Stimulated activated CD8-positive, alpha-beta memory T cell treated with anti-CD3 and anti-CD28 coated beads, Interleukin-15, amount 100 ng/mL, for 24 hours (primary cell): Measurements from ENCODE around the gene PTPRQ.

Experiments used
- DNase-seq: peaks from one replicate; pipeline ENCODE4 v3.0.0-alpha.2; 2020; ENCODE audit warnings: low read depth

PTPRQ gene

GRCh38 chr12:80559766-80560165 is 115.7 kb downstream of the PTPRQ start:
- DNase-seq, result no peak

DNA sequence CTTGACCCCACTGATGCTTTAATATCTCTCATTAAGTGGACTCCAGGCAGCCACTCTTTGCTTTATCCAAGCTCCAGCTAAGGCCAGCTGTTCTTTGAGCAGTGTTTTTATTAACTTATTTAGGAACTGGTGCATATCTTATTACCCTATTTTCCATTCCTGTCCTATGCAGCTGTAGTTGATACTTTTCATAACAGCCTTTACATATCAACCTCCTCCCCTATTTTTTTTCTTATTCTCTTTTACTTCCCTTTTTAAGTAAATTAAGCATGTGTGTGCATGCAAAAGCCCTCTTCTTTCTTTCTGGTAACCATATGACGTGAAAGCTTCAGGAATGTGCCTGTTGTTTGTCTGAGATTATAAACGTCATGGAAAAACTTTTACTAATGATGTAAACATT is 121.2 kb downstream of the PTPRQ start:
- DNase-seq, result no peak

DNA sequence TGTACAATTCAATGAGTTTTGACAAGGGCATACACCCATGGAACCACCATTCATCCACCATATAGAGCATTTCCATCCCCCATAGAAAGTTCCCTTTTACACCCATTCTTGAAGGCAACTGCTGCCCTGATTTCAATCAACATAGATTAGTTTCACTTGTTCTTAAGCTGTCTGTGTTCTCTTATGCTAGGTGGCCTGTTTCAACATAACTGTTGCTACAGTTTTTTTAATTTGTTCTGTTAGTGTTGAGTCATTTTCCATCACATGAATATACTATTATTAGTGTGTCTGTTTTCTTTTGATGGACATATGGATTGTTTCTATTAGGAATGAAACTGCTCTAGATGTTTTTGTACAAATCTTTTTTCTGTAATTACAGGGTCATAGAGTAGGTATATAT is 123.4 kb downstream of the PTPRQ start:
- no peak for DNase-seq

GRCh38 chr12:80576641-80577418 is 132.8 kb downstream of the PTPRQ start:
- DNase-seq, result no peak

GRCh38 chr12:80580254-80580653 is 136.2 kb downstream of the PTPRQ start:
- no peak for DNase-seq

DNA sequence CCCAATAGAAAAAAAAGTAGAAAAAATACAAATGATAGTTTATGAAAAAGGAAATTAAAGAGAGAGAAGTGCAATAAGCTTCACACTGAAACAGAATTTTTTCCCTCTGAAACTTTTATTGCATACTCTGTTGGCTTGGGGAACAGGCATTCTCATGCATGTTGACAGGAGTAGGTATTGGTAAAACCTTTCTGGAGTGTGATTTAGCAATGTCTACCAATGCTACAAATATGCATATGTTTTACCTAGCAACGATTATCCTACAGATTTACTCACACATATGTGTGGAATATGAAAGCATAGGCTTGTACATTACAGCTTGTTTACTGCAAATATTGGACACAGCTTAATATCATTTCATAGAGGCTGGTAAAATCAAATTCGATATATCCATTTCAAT is 137.7 kb downstream of the PTPRQ start:
- no peak for DNase-seq

DNA sequence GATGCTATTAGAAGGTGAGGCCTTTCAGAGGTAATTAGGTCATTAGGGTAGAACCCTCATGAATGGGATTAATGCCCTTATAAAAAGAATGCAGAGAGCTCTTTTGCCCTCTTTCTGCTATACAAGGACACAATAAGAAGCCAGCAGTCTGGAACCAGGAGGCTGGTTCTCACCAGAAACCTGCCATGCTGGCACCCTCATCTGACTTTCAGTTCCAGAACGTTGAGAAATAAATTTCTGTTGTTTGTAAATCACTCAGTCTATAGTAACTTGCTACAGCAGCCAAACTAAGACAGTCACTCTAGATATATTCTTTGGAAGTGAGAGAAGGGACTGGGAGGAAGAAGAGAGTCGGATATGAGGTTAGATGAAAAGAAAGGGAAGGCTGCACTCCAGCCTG is 138.4 kb downstream of the PTPRQ start:
- DNase-seq, result no peak

GRCh38 chr12:80589077-80589476 is 145.0 kb downstream of the PTPRQ start:
- no peak for DNase-seq

GRCh38 chr12:80590085-80590484 is 146.1 kb downstream of the PTPRQ start:
- DNase-seq, result no peak

- no peak for DNase-seq
Measured at GRCh38 chr12:80593766-80594165, 149.7 kb downstream of the PTPRQ start.

DNA sequence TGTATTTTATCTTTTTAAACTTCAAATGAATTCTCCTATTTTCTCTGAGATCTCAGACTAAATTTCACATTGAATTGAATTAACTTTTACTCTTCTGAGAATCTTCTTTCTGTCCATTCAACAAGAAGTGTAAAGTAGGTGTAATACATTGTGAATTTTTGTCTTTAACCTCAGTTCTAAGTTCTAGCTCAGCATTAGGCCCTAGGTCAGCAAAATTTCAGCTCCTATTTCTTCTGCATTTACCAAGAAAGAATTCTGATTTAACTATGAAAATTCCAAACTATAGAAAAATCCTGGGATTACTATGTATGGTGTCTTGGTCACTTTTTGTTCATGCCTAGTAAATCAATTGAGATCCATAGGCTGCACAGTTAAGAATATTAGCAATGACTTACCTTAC is 152.5 kb downstream of the PTPRQ start:
- no peak for DNase-seq

DNA sequence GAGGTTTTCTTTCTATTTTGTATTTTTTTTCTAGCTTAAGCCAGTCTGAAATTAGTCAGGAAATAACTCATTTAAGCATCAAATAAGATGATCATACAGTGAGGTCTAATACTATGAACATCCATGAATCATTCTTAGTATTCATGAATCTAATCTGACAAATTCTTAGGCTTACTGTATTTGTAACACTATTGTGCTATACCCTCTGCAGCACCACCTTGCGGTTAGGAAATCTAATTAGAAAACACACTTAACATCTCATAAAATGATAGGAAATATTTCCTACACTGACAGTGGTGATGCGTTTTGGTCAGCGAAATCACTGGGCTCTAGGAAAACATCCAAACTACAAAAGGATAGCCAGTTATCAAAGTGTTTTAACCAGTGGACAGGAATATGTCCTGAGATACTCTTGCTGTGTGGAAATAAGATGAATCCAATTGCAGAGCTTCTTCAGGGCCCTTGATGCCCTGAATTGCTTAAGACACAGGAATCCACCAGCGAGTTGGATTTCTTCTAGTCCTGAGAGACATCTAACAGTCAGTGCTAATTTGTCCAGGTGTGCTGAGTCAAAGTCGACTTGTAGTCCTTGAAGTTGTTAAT is 154.1 kb downstream of the PTPRQ start:
- DNase-seq, result no peak

- no peak for DNase-seq
Measured at GRCh38 chr12:80602455-80602854, 158.4 kb downstream of the PTPRQ start.

DNA sequence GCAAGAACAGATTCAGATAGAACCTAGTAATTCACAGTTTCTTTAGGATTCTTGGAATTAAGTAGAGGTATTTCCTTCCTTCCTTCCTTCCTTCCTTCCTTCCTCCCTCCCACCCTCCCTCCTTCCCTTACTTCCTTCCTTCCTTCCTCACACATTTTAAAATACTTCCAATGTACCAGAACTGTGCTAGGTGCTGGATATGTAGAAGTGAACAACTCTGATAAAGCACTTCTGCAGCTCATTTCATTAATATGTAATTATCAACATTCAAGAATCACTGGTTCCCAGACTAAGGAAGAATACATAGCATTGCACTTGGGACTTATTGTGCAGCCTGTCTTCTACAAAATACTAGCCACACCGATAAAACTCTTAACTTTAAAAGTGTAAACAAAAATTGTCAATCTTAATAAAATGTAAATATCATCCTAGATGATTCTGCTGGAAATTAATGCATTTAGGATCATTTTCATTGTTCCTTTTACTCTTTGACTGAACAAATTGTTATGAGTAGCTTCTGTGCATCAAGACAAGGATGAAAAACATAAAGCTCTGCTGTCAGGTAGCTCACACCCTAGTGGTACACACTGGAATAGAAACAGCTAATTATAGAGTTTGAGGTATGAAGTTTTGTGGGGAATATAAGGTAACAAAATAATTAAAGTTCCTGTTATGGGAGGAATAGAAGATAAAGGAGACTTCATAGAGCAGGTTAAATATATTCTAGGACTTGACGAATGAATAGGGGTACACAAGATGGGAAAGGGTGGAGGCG is 163.5 kb downstream of the PTPRQ start:
- DNase-seq, result no peak

GRCh38 chr12:80617733-80618132 is 173.7 kb downstream of the PTPRQ start:
- DNase-seq, result no peak

DNA sequence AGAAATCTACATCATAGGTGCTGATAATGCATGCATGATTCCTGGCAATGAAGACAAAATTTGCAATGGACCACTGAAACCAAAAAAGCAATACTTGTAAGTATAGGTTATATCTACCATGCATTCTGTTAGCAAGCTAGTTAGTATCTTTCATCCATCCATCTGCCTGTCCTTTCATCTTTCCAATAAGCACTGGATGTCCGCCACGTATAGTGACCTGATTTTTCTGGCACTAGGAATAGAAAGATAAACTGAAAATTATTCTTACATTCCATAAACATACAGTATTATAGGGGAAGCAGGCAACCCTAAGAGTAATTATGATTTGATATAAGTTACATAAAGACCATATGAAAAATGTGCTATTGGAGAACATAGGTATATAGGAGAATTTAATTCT is 176.2 kb downstream of the PTPRQ start:
- DNase-seq, result no peak

- DNase-seq, result no peak
Measured at GRCh38 chr12:80622271-80622670, 178.2 kb downstream of the PTPRQ start.

DNA sequence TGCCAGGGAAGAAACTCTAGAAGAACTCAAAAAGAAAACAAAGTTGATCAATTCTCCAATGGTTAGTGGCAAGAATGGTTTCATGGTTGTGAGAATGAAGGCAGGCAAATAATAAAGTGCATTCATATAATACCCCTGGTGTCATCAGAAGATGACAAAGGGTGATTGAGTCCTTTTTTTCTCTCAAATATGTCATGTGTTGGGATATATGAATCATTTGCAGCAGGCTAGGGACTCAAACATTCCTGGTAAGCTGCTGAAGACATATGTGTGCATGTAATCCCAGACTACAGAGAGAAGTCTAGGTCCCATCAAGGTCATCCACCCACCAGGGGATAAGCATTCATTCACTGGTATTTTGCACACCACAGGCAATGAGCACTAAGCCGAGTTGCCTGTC is 181.0 kb downstream of the PTPRQ start:
- DNase-seq, result no peak

- no peak for DNase-seq
Measured at GRCh38 chr12:80625901-80626300, 181.9 kb downstream of the PTPRQ start.

DNA sequence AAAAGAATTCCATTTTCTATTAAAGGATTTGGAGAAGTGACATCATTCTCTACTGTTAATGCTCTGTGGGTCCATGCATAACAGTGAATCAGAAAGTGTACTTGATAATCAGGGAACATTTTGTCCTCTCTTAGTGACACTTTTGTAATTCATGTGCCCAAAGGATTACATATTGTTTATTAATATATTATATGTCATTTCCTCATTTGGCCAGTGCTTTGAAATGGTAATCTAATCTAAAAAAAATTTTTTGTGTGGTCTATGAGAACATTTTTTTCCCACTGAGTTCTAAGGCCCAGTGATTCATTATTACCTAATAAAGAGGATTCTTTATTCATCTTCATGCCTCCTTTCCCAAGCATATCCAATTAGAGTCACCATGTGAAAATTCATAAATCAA is 183.7 kb downstream of the PTPRQ start:
- DNase-seq, result no peak

DNA sequence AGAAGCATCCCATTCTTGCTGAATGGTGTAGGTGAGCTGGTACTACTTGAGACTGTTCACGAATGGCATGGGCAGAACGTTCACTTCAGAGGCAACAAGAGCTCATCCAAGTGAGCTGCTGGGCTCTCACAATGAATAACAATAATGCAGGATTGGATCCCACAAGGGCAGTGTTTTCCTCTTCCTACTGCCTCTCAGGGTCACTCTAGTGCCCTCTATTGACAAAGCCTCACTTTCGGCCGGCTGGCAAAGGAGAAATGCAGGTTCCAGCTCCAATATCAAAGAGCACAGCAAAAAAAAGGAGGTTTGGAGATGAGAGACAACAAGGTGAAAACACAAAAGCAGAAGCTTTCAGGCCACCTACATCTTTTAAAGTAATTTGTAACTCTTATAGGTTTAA is 188.8 kb downstream of the PTPRQ start:
- DNase-seq, result no peak

DNA sequence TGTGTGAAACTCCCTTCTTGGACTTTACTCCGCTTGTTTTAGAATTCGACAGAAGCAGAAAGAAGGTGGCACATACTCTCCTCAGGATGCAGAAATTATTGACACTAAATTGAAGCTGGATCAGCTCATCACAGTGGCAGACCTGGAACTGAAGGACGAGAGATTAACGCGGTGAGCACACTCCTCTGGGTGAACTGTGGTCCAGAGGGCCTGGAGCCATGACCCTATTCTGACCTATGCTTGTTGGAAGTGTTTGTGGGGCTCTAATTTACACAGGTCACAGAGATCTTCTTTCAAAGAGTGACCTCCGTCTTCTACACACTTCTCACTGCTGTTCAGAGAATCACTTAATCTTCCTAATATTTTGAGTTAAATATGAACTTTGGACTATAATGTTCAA is 190.9 kb downstream of the PTPRQ start:
- no peak for DNase-seq

GRCh38 chr12:80636832-80637231 is 192.8 kb downstream of the PTPRQ start:
- DNase-seq, result no peak
